ENCODE measurements around the gene GPR176. TPM values are rescaled to one million over a fixed set of nuclear protein-coding genes. Genes with fewer than 3 reads are reported as not detected.

GPR176 gene

GRCh38 chr15:39752246-39752645 lies 167.8 kb downstream of the GPR176 start:
- Histone ChIP-seq H3K4me1 (ENCODE audit: control insufficient read depth, insufficient read depth, low read depth, low read length) (no peaks in the 10 kb centered on the region), H2BK15ac (ENCODE audit: low read depth, poor library complexity, severe bottlenecking) (no peak overlapping the region), H3K23ac (ENCODE audit: low read length in 2 of 2) (no peak overlapping the region), H3K4me2 (ENCODE audit: low read length, poor library complexity, severe bottlenecking) (no peak overlapping the region), H3K27ac (ENCODE audit: low read length, poor library complexity, severe bottlenecking) (no peak overlapping the region), H3K4me3 (ENCODE audit: insufficient read depth in 1 of 2, low read depth in 1 of 2, low read length in 2 of 2) (no peak overlapping the region), H3K18ac (ENCODE audit: low read depth in 1 of 2, low read length in 2 of 2) (no peak overlapping the region), H2AFZ (ENCODE audit: low read depth, low read length) (no peak overlapping the region), H3K9me3 (ENCODE audit: control insufficient read depth, low read length) (no peaks in the 10 kb centered on the region), H2BK12ac (ENCODE audit: low read length in 2 of 2) (no peak overlapping the region), H2AK5ac (ENCODE audit: low read length, severe bottlenecking) (no peak overlapping the region), H3K4ac (ENCODE audit: low read depth in 1 of 2, low read length in 2 of 2) (no peak overlapping the region), H4K8ac (ENCODE audit: low read length) (no peak overlapping the region), H2BK5ac (ENCODE audit: low read depth, low read length, poor library complexity, severe bottlenecking) (no peak overlapping the region), H3K27me3 (ENCODE audit: control insufficient read depth in 1 of 2, insufficient read depth in 1 of 2, low read length in 2 of 2) (no peaks in the 10 kb centered on the region), H4K91ac (ENCODE audit: low read length) (no peak overlapping the region), H2BK120ac (ENCODE audit: low read depth, low read length) (no peak overlapping the region), H3K79me1 (replicated peaks; ENCODE audit: low read length, poor library complexity, severe bottlenecking) (no peaks in the 10 kb centered on the region), H3K36me3 (ENCODE audit: control insufficient read depth in 1 of 2, insufficient read depth in 2 of 2, low read depth in 1 of 2, low read length in 2 of 2) (no peaks in the 10 kb centered on the region), H3K9ac (ENCODE audit: low read length) (no peak overlapping the region), H3K14ac (ENCODE audit: low read length in 2 of 2) (no peak overlapping the region)
- DNase-seq: no peak

Small RNA genes lying within 50 kb of the gene (small RNA-seq; reads per million reads assigned to genes)
- gene RF00019 (ENCODE audit: low read depth): not detected

Measured in mesenchymal stem cell (in vitro differentiated cells and primary cell).